Upper lobe of right lung (tissue), 1 donor: ENCODE measurements around the gene CCND3. TPM values are rescaled to one million over a fixed set of nuclear protein-coding genes. Genes with fewer than 3 reads are reported as not detected.

ENCODE experiments used
- ATAC-seq: fragments of 200-7000 bp; cut with Tn5 transposase; one replicate; pipeline ENCODE4 v1.9.1; 2020; ENCODE audit warnings: mild to moderate bottlenecking, moderate library complexity
- DNase-seq: peaks from one replicate; pipeline ENCODE4 v3.0.0-alpha.2; 2020
- H3K27ac ChIP-seq: fragments of 200-600 bp; one replicate; pipeline ENCODE4 v1.8.0; 2022
- H3K27me3 ChIP-seq: fragments of 200-600 bp; one replicate; pipeline ENCODE4 v1.8.0; 2022; ENCODE audit warnings: mild to moderate bottlenecking
- H3K36me3 ChIP-seq: fragments of 200-600 bp; one replicate; pipeline ENCODE4 v1.8.0; 2022
- H3K4me1 ChIP-seq: fragments of 200-600 bp; one replicate; pipeline ENCODE4 v1.8.0; 2022
- H3K4me3 ChIP-seq: fragments of 200-600 bp; one replicate; pipeline ENCODE4 v1.8.0; 2022; ENCODE audit warnings: mild to moderate bottlenecking
- H3K9me3 ChIP-seq: fragments of 200-600 bp; one replicate; pipeline ENCODE4 v1.8.0; 2022
- intact Hi-C: fragments of 100-400 bp; cut with DNase I; formaldehyde crosslinking; loops from one replicate; pipeline ENCODE4 v1.11.0; 2022
- total RNA-seq: library from RNA; stranded (reverse); fragmentation: NEBNext Ultra II Directional; extraction: Animal tissue kit (Norgen Biotek cat#: 25700); gene quantifications from one replicate; pipeline ENCODE4 v1.2.1, GENCODE V29; 2021
- TF ChIP-seq, protein P1 (sequence below): fragments of 200-600 bp; IDR thresholded peaks from one replicate; pipeline ENCODE4 v1.8.0; 2022; ENCODE audit warnings: antibody characterized with exemption
- donor health status: DM: no; HTN: yes; CAD: no; lungs with severe emphysema.

CCND3 gene
- total RNA-seq, 1 donor from 2014 or later, result 186 TPM

DNA sequence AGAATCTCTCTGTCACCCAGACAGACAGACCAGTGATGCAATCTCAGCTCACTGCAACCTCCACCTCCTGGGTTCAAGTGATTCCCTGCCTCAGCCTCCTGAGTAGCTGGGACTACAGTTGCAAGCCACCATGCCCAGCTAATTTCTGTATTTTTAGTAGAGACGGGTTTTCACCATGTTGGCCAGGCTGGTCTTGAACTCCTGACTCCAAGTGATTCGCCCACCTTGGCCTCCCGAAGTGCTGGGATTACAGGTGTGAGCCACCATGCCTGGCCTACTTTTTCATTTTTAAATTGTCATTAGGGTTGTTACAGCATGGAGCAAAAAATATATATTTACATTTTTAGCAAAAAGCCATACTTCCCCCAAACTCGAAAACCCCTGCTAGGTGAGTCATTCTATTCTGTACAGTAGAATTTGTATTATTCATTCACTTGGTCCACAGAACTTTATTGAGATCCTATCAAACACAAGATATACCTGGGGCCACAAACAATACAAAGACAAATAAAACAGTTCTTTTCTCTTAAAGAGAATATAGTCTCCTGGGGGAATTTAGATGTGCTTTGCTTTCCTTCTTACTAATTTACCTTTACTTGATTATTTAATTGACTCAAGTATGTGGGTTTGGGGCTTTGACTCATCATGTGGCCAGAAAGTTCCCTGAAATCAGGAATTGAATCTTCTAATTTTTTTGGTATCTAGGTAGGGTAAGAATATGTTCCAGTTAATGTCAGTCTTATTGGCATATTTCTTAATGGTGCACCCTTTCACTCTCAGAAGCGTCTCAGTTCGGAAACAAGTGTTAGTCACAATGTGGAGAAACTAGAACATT is 16.6 kb upstream of the CCND3 start:
- H3K27me3 ChIP-seq, result no peaks in the 10 kb centered on the region
- ATAC-seq, result no peak
- TF ChIP-seq, protein P1, sequence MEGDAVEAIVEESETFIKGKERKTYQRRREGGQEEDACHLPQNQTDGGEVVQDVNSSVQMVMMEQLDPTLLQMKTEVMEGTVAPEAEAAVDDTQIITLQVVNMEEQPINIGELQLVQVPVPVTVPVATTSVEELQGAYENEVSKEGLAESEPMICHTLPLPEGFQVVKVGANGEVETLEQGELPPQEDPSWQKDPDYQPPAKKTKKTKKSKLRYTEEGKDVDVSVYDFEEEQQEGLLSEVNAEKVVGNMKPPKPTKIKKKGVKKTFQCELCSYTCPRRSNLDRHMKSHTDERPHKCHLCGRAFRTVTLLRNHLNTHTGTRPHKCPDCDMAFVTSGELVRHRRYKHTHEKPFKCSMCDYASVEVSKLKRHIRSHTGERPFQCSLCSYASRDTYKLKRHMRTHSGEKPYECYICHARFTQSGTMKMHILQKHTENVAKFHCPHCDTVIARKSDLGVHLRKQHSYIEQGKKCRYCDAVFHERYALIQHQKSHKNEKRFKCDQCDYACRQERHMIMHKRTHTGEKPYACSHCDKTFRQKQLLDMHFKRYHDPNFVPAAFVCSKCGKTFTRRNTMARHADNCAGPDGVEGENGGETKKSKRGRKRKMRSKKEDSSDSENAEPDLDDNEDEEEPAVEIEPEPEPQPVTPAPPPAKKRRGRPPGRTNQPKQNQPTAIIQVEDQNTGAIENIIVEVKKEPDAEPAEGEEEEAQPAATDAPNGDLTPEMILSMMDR, result no peak
- no peak overlapping the region for H3K27ac ChIP-seq
- DNase-seq, result no peak
- H3K9me3 ChIP-seq, result no peaks in the 10 kb centered on the region
- peaks cover 4% of the 10 kb centered on the region for H3K4me1 ChIP-seq
- intact Hi-C loops, result no loop called here
- no peaks in the 10 kb centered on the region for H3K36me3 ChIP-seq
- no peak overlapping the region for H3K4me3 ChIP-seq

DNA sequence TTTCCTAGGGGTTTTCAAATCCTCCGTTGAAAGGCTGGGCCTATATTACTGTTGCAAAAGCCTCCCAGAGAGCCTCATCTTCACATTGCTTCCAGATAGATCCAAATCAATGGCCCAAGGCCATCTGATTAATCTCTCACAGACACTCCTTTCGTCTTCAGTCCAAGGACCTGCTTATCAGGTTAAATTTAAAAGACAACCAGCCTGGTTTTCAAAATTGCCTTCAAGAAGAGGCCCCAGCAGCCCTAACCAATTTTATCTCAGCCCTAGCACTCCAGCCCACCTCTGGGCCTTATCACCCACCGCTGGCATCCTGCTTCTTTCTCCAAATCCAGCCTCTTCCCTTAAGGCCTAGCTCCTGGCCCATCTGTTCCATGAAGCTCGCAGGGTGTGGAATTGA is 15.5 kb upstream of the CCND3 start:
- TF ChIP-seq, protein P1, result no peak

DNA sequence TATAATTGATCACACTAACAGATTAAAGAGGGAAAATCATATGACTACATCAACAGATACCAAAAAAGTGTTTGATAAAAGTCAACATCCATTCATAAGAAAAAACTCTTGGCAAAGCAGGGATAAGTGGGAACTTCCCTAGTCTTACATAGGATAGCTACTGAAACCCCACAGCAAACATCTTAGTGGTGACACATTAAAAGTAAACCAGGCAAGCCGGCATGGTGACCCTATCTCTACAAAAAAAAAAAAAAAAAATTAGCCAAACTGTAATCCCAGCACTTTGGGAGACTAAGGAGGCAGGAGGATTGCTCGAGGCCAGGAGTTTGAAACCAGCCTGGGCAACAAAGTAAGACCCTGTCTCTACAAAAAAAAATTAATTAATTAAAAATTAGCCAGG is 13.8 kb upstream of the CCND3 start:
- no peak for ATAC-seq

More for the DNA sequence above, 15.5 kb upstream of the CCND3 start:
- H3K9me3 ChIP-seq, result no peaks in the 10 kb centered on the region
- peaks cover 4% of the 10 kb centered on the region for H3K4me1 ChIP-seq
- no peak overlapping the region for H3K27ac ChIP-seq
- DNase-seq (no peak), ATAC-seq (no peak)
- no peaks in the 10 kb centered on the region for H3K36me3 ChIP-seq
- intact Hi-C loops, result no loop called here
- no peaks in the 10 kb centered on the region for H3K27me3 ChIP-seq
- H3K4me3 ChIP-seq, result no peak overlapping the region

GRCh38 chr6:41954668-41955067 is 13.1 kb upstream of the CCND3 start:
- H3K4me1 ChIP-seq, result no peaks in the 10 kb centered on the region
- no peak overlapping the region for H3K27ac ChIP-seq
- intact Hi-C loops, result no loop called here
- H3K36me3 ChIP-seq, result no peaks in the 10 kb centered on the region
- TF ChIP-seq, protein P1, result no peak
- ATAC-seq (no peak), DNase-seq (no peak)
- no peaks in the 10 kb centered on the region for H3K27me3 ChIP-seq
- H3K9me3 ChIP-seq, result no peaks in the 10 kb centered on the region
- H3K4me3 ChIP-seq, result no peak overlapping the region

More for the DNA sequence above, 13.8 kb upstream of the CCND3 start:
- H3K27ac ChIP-seq, result no peak overlapping the region
- intact Hi-C loops, result no loop called here
- H3K27me3 ChIP-seq, result no peaks in the 10 kb centered on the region
- no peaks in the 10 kb centered on the region for H3K9me3 ChIP-seq
- H3K36me3 ChIP-seq, result no peaks in the 10 kb centered on the region
- no peak overlapping the region for H3K4me3 ChIP-seq
- no peaks in the 10 kb centered on the region for H3K4me1 ChIP-seq
- TF ChIP-seq, protein P1, result no peak
- no peak for DNase-seq

DNA sequence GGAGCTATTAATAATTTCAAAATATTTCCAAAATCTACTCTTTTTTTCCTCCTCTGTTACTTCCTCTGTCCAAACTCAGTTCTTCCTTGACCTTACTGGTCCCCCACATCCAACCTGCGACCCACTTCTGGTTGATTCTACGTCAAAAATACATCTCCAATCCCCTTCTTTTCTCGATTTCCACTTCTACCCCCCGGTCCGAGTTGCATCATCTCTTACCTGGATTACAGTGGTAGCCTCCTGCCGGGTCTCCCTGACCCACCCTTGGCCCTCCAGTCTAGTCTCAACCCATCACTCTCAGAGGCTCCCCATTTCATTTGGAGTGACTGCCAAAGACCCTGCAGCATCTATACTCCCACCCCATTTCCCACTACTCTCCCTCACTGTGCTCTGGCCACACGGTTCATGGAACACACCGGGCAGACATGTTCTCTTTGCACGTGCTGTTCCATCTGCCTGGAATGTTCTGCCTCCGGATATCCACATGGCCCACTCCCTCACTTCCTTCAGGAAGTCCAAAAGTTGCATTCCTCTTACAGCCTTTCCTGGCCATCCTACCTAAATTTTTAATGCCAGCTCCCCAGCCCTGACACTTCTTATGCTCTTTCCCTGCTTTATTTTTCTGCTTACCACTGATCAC is 6.1 kb upstream of the CCND3 start:
- no peaks in the 10 kb centered on the region for H3K9me3 ChIP-seq
- ATAC-seq (peak; percentile 41), DNase-seq (no peak)
- no peak overlapping the region for H3K4me3 ChIP-seq
- intact Hi-C loops, result no loop called here
- H3K27me3 ChIP-seq, result no peaks in the 10 kb centered on the region
- TF ChIP-seq, protein P1, result no peak
- H3K4me1 ChIP-seq, result peaks cover 7% of the 10 kb centered on the region
- H3K36me3 ChIP-seq, result no peaks in the 10 kb centered on the region
- no peak overlapping the region for H3K27ac ChIP-seq
